ENCODE data around the gene EPSTI1.
"Not testable (repeated sequence)": the region's sequence is repeated elsewhere in the genome, so short reads cannot be mapped to it uniquely, and the experiment has no call there.

The EPSTI1 gene

GRCh38 chr13:42991233-42991897 is 676 bp downstream of the EPSTI1 start:
- H3K4me1 ChIP-seq (ENCODE audit: control insufficient read depth, insufficient read depth, low read length); H3K27ac ChIP-seq (ENCODE audit: low read length); H3K27me3 ChIP-seq (ENCODE audit: control insufficient read depth, insufficient read depth, low read length); H3K36me3 ChIP-seq (ENCODE audit: control insufficient read depth, insufficient read depth, low read length); H3K4me3 ChIP-seq (ENCODE audit: low read length); H3K9me3 ChIP-seq (ENCODE audit: control insufficient read depth, insufficient read depth, low read length); DNase-seq (ENCODE audit: low read depth, low spot score): not testable (repeated sequence)
- WGBS (ENCODE audit: insufficient coverage, insufficient read length): no CpG with 5 or more reads among the region's 15 CpGs

- no peak overlapping the region for H3K4me3 ChIP-seq (ENCODE audit: low read length)
Measured at GRCh38 chr13:42990291-42991232, 1.5 kb downstream of the EPSTI1 start.

GRCh38 chr13:42986176-42986574 is 5.9 kb downstream of the EPSTI1 start:
- no peak overlapping the region for H3K27ac ChIP-seq (ENCODE audit: low read length)
- no peaks in the 10 kb centered on the region for H3K27me3 ChIP-seq (ENCODE audit: control insufficient read depth, insufficient read depth, low read length)
- no peaks in the 10 kb centered on the region; the same call in 1 of the 2 replicates for H3K4me1 ChIP-seq (ENCODE audit: control insufficient read depth, insufficient read depth, low read length)
- no peak overlapping the region for H3K4me3 ChIP-seq (ENCODE audit: low read length)
- no peak for DNase-seq (ENCODE audit: low read depth, low spot score)
- H3K36me3 ChIP-seq (ENCODE audit: control insufficient read depth, insufficient read depth, low read length): no peaks in the 10 kb centered on the region
- H3K9me3 ChIP-seq (ENCODE audit: control insufficient read depth, insufficient read depth, low read length): no peaks in the 10 kb centered on the region
- WGBS (ENCODE audit: insufficient coverage, insufficient read length): no CpG with 5 or more reads among the region's 7 CpGs

More at GRCh38 chr13:42990291-42991232, 1.5 kb downstream of the EPSTI1 start:
- no CpG with 5 or more reads among the region's 10 CpGs for WGBS (ENCODE audit: insufficient coverage, insufficient read length)
- H3K27ac ChIP-seq (ENCODE audit: low read length): no peak overlapping the region
- DNase-seq (ENCODE audit: low read depth, low spot score): no peak
- H3K9me3 ChIP-seq (ENCODE audit: control insufficient read depth, insufficient read depth, low read length): no peaks in the 10 kb centered on the region
- peaks cover 3% of the 10 kb centered on the region; the same call in 1 of the 2 replicates for H3K27me3 ChIP-seq (ENCODE audit: control insufficient read depth, insufficient read depth, low read length)
- no peaks in the 10 kb centered on the region for H3K36me3 ChIP-seq (ENCODE audit: control insufficient read depth, insufficient read depth, low read length)
- H3K4me1 ChIP-seq (ENCODE audit: control insufficient read depth, insufficient read depth, low read length): no peaks in the 10 kb centered on the region

GRCh38 chr13:42985312-42986175 is 6.5 kb downstream of the EPSTI1 start:
- Histone ChIP-seq H3K27me3 (ENCODE audit: control insufficient read depth, insufficient read depth, low read length) (no peaks in the 10 kb centered on the region), H3K27ac (ENCODE audit: low read length) (no peak overlapping the region), H3K4me1 (ENCODE audit: control insufficient read depth, insufficient read depth, low read length) (no peaks in the 10 kb centered on the region; the same call in 1 of the 2 replicates), H3K36me3 (ENCODE audit: control insufficient read depth, insufficient read depth, low read length) (no peaks in the 10 kb centered on the region), H3K4me3 (ENCODE audit: low read length) (no peak overlapping the region), H3K9me3 (ENCODE audit: control insufficient read depth, insufficient read depth, low read length) (no peaks in the 10 kb centered on the region)
- WGBS (ENCODE audit: insufficient coverage, insufficient read length): no CpG with 5 or more reads among the region's 8 CpGs
- DNase-seq (ENCODE audit: low read depth, low spot score): no peak

- H3K36me3 ChIP-seq (ENCODE audit: control insufficient read depth, insufficient read depth, low read length): no peaks in the 10 kb centered on the region
- no peak overlapping the region for H3K27ac ChIP-seq (ENCODE audit: low read length)
- H3K27me3 ChIP-seq (ENCODE audit: control insufficient read depth, insufficient read depth, low read length): no peaks in the 10 kb centered on the region
- H3K4me1 ChIP-seq (ENCODE audit: control insufficient read depth, insufficient read depth, low read length): no peaks in the 10 kb centered on the region; the same call in 1 of the 2 replicates
- H3K4me3 ChIP-seq (ENCODE audit: low read length): no peak overlapping the region
- DNase-seq (ENCODE audit: low read depth, low spot score): no peak
- no peaks in the 10 kb centered on the region for H3K9me3 ChIP-seq (ENCODE audit: control insufficient read depth, insufficient read depth, low read length)
- WGBS (ENCODE audit: insufficient coverage, insufficient read length): no CpG with 5 or more reads among the region's 1 CpG
Measured at GRCh38 chr13:42984691-42985090, 7.3 kb downstream of the EPSTI1 start.

- H3K27me3 ChIP-seq (ENCODE audit: control insufficient read depth, insufficient read depth, low read length): no peaks in the 10 kb centered on the region
- no peak overlapping the region for H3K27ac ChIP-seq (ENCODE audit: low read length)
- no peaks in the 10 kb centered on the region; the same call in 1 of the 2 replicates for H3K4me1 ChIP-seq (ENCODE audit: control insufficient read depth, insufficient read depth, low read length)
- no peaks in the 10 kb centered on the region for H3K36me3 ChIP-seq (ENCODE audit: control insufficient read depth, insufficient read depth, low read length)
- no peaks in the 10 kb centered on the region for H3K9me3 ChIP-seq (ENCODE audit: control insufficient read depth, insufficient read depth, low read length)
- no peak for DNase-seq (ENCODE audit: low read depth, low spot score)
- no peak overlapping the region for H3K4me3 ChIP-seq (ENCODE audit: low read length)
Measured at GRCh38 chr13:42984026-42984425, 8.0 kb downstream of the EPSTI1 start.

- H3K4me1 ChIP-seq (ENCODE audit: control insufficient read depth, insufficient read depth, low read length): no peaks in the 10 kb centered on the region; the same call in 1 of the 2 replicates
- no peak overlapping the region for H3K27ac ChIP-seq (ENCODE audit: low read length)
- H3K4me3 ChIP-seq (ENCODE audit: low read length): no peak overlapping the region
- no peaks in the 10 kb centered on the region for H3K9me3 ChIP-seq (ENCODE audit: control insufficient read depth, insufficient read depth, low read length)
- H3K27me3 ChIP-seq (ENCODE audit: control insufficient read depth, insufficient read depth, low read length): no peaks in the 10 kb centered on the region
- whole genome bisulfite sequencing (ENCODE audit: insufficient coverage, insufficient read length): no CpG with 5 or more reads among the region's 1 CpG
- DNase-seq (ENCODE audit: low read depth, low spot score): no peak
- no peaks in the 10 kb centered on the region for H3K36me3 ChIP-seq (ENCODE audit: control insufficient read depth, insufficient read depth, low read length)
Measured at GRCh38 chr13:42981853-42982252, 10.2 kb downstream of the EPSTI1 start.

GRCh38 chr13:42981317-42981716 is 10.7 kb downstream of the EPSTI1 start:
- no peak for DNase-seq (ENCODE audit: low read depth, low spot score)

GRCh38 chr13:42977219-42977659 is 14.8 kb downstream of the EPSTI1 start:
- no peak overlapping the region for H3K4me3 ChIP-seq (ENCODE audit: low read length)
- H3K27ac ChIP-seq (ENCODE audit: low read length): no peak overlapping the region
- no peaks in the 10 kb centered on the region; the same call in 1 of the 2 replicates for H3K4me1 ChIP-seq (ENCODE audit: control insufficient read depth, insufficient read depth, low read length)
- H3K9me3 ChIP-seq (ENCODE audit: control insufficient read depth, insufficient read depth, low read length): no peaks in the 10 kb centered on the region
- DNase-seq (ENCODE audit: low read depth, low spot score): no peak
- no peaks in the 10 kb centered on the region for H3K36me3 ChIP-seq (ENCODE audit: control insufficient read depth, insufficient read depth, low read length)
- H3K27me3 ChIP-seq (ENCODE audit: control insufficient read depth, insufficient read depth, low read length): no peaks in the 10 kb centered on the region
- WGBS (ENCODE audit: insufficient coverage, insufficient read length): no CpG with 5 or more reads among the region's 1 CpG

More at GRCh38 chr13:42981317-42981716, 10.7 kb downstream of the EPSTI1 start:
- H3K9me3 ChIP-seq (ENCODE audit: control insufficient read depth, insufficient read depth, low read length): no peaks in the 10 kb centered on the region
- H3K27me3 ChIP-seq (ENCODE audit: control insufficient read depth, insufficient read depth, low read length): no peaks in the 10 kb centered on the region
- WGBS (ENCODE audit: insufficient coverage, insufficient read length): no CpG with 5 or more reads among the region's 3 CpGs
- H3K27ac ChIP-seq (ENCODE audit: low read length): no peak overlapping the region
- no peaks in the 10 kb centered on the region; the same call in 1 of the 2 replicates for H3K4me1 ChIP-seq (ENCODE audit: control insufficient read depth, insufficient read depth, low read length)
- no peaks in the 10 kb centered on the region for H3K36me3 ChIP-seq (ENCODE audit: control insufficient read depth, insufficient read depth, low read length)
- H3K4me3 ChIP-seq (ENCODE audit: low read length): no peak overlapping the region

- no CpG with 5 or more reads among the region's 3 CpGs for WGBS (ENCODE audit: insufficient coverage, insufficient read length)
- no peak overlapping the region for H3K27ac ChIP-seq (ENCODE audit: low read length)
- no peaks in the 10 kb centered on the region for H3K27me3 ChIP-seq (ENCODE audit: control insufficient read depth, insufficient read depth, low read length)
- H3K4me3 ChIP-seq (ENCODE audit: low read length): no peak overlapping the region
- H3K36me3 ChIP-seq (ENCODE audit: control insufficient read depth, insufficient read depth, low read length): no peaks in the 10 kb centered on the region
- peaks cover 1% of the 10 kb centered on the region; the same call in 1 of the 2 replicates for H3K4me1 ChIP-seq (ENCODE audit: control insufficient read depth, insufficient read depth, low read length)
- no peaks in the 10 kb centered on the region for H3K9me3 ChIP-seq (ENCODE audit: control insufficient read depth, insufficient read depth, low read length)
- DNase-seq (ENCODE audit: low read depth, low spot score): no peak
Measured at GRCh38 chr13:42976066-42976465, 16.0 kb downstream of the EPSTI1 start.

All from iPS DF 6.9 (cell line).